GM21529 (cell line): ENCODE measurements around the gene PTGS2.

Experiments
- ATAC-seq: cut with Tn5 transposase; IDR thresholded peaks from one replicate; pipeline ENCODE4 v1.9.1; 2021; ENCODE audit not compliant: unreplicated experiment

Gene PTGS2

DNA sequence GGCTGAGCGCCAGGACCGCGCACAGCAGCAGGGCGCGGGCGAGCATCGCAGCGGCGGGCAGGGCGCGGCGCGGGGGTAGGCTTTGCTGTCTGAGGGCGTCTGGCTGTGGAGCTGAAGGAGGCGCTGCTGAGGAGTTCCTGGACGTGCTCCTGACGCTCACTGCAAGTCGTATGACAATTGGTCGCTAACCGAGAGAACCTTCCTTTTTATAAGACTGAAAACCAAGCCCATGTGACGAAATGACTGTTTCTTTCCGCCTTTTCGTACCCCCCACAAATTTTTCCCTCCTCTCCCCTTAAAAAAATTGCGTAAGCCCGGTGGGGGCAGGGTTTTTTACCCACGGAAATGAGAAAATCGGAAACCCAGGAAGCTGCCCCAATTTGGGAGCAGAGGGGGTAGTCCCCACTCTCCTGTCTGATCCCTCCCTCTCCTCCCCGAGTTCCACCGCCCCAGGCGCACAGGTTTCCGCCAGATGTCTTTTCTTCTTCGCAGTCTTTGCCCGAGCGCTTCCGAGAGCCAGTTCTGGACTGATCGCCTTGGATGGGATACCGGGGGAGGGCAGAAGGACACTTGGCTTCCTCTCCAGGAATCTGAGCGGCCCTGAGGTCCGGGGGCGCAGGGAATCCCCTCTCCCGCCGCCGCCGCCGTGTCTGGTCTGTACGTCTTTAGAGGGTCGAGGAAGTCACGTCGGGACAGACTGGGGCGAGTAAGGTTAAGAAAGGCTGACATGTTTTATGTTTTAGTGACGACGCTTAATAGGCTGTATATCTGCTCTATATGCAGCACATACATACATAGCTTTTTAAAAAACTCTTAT lies at the start of gene PTGS2:
Gene PTGS2, minus strand, starts transcription at position 179 of the 817 bp plus-strand sequence. Its CDS starts 133 bp downstream, at position 46.
- peak; percentile 92 for ATAC-seq

DNA sequence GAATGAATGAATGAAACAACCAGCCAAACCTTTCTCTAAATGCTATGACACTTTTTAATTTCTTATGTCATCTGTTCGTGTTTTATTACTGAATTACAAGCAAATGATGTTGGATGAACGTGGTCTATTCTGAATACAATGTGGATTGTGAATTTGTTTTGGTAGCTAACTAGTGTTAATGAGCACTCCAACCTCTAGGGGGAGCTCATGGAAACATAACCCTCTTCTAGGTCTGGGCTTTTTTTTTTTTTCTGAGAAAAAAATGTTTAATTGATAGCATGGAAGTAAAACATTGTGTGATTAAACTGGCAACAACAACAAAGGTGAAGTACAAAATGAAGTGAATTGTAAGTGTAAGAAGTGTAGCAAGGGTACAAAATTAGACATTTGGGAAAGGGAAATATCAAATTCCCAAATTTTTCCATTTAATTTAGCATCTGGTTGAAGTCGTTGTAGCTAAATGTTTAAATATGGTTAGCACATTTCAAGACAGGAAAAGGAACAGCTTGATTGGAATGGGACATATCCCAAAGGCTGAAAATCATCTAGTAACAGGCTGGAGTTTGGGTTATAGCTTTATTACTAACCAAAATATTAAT lies 42.6 kb upstream of the PTGS2 start:
- ATAC-seq: peak; percentile 82

DNA sequence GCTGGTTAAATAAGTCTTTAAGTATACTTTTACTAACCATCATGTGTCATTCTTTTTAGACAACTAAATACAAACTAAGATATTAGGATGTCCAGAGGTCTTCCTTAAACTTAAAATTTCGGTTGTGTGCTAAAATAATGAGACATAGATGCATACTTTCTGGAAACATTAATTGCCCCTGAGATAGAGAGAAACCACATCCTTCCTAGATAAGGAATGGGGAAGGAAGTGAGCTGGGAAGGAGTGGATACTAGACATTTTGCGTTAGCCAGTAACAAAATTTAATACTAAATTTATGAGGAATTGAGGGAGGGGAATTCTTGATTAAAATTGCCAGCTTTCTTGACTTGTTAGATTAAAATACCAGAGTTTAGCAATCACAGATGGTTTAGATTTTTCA lies 37.1 kb upstream of the PTGS2 start:
- no peak for ATAC-seq

DNA sequence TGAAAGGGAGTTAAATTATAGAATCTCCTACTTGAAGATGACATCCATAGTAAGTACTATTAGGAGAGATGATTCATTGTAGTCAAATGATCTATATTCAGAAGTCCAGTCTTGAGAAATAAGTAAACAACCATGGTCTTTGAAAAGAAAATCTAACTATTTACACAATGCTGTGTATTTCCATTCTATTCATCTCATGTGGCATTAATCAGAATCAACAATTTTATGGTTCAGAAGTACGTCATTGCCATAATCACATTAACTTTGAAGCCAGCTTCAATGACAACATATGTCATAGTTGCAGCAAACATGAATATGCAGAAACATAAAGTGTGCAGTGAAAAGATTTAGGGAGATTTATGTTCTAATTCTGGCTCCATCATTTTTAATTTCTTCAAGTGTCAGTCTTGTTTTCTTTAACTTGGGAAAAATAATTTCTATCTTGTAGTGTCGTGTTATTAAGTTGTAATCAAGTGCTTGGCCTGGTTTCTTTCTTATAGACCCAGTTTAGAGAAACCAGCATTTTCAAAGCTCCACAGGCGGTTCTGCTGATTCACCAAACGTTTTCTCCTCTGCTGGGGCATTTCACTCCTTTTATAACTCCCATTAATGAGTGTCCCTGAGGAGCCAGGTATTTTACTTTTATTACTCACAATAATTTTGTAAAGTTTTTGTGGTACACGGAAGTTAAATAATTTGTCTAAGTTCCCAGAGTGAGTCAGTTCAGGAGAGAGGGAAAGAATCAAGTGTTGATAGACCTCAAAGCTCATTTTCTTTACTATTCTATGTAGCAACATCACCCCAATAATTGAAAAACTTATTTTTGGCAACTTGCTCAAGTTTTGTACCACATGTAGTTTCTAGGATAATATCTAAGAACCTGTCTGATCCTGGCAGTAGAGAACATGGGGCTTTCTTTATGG lies 35.9 kb upstream of the PTGS2 start:
- ATAC-seq: no peak

DNA sequence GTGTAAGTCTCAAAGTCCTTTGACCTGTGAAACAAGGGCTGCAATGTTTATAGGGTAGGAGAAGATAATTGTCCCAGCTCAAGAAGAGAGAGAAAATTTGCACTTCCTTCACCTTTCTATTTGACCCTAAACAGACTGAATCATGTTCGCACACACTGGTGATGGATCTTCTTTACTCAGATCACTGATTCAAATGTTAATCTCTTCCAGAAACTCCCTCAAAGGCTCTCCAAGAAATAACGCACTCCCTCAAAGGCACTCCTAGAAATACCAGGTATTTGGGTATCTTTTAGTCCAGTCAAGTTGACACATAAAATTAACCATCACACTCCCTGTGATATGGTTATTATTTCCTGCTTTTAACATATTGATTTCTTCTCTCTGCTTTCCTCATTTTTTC lies 30.5 kb upstream of the PTGS2 start:
- no peak for ATAC-seq

DNA sequence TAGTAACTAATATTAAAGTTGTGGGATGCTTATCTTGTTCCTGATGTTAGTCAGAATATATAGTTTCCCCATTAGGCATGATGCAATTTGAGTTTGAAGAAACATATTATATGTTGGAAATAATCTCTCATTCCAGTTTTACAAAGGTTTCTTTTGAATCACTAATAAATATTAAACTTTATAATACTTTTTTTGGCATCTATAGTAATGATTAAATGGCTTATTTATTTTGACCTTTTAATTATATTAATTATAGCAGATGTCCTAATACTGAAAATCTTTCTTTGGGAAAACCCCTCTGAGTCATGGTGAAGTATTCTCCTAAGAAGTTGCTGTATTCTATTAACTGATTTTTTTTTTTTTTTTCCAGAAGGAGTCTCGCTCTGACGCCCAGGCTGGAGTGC lies 28.5 kb upstream of the PTGS2 start:
- ATAC-seq: no peak

DNA sequence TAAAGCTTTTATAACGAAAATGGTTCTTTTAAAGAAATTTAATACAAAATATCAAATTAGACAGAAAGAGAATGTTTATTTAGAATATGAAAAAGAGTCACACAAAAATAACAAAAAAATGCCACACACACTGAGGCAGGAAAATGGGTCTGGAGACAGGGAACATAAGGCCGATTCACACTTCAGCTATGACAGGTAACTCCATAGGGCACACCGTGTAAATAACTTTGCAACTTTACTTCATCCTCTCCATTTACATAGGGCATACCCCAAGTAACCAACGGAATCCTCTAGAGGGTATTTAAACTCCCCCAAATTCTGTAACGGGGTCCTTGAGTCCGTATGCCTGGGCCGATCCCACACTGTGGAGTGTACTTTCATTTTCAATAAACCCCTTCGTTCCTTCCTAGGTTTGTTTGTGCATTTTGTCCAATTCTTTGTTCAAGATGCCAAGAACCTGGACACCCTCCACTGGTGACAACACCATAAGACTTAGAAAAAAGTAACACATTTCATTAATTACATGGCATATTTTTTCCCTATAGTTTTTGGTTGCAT lies 23.1 kb upstream of the PTGS2 start:
- no peak for ATAC-seq

DNA sequence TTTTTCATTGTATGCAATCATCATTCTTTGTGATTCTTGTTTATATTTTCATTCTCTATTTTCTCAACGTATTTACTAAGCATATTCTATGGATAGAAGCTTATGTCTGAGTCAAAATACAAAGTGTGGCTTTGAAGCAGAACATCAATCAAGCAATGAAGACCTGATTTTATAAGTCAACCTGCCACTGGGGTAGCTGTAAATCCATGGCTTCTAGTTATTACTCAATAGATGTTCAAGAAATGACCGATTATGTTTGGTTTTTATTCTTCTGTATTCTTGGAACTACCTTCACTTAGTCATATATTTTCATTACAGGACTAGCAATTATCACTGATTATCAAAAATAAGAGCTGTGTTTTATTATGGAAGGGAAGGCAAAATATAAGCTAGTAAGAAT lies 20.5 kb upstream of the PTGS2 start:
- ATAC-seq: no peak

DNA sequence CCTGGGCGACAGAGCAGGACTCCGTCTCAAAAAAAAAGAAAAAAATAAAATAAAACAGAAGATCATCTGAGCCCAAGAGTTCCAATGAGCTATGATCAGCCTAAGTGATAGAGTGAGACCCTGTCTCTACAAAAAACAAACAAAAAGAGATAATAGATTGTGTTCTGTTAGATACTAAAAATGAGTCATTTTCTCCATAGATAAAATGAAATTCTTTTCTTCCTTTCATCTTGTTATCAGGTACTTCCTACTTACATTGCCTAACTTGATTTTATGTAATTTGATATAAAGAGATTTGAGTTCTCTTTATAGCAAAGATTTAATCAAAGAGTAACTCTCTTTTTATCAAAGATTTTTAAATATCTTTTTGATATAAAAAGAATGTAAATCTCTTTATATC lies 19.3 kb upstream of the PTGS2 start:
- no peak for ATAC-seq

DNA sequence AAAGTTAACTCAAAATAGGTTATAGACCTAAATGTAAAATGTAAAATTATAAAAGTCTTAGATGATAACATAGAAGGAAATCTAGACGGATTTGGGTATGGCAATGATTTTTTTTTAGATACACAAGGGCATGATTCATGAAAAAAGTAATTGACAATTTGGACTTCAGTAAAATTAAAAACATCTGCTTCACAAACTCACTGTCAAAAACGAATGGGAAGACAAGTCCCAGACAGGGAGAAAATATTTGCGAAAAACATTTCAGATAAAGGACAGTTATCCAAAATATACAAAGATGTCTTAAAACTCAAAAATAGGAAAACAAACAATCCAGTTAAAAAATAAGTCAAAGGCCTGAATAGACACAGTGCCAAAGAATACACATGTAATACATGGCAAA lies 9.7 kb upstream of the PTGS2 start:
- no peak for ATAC-seq

DNA sequence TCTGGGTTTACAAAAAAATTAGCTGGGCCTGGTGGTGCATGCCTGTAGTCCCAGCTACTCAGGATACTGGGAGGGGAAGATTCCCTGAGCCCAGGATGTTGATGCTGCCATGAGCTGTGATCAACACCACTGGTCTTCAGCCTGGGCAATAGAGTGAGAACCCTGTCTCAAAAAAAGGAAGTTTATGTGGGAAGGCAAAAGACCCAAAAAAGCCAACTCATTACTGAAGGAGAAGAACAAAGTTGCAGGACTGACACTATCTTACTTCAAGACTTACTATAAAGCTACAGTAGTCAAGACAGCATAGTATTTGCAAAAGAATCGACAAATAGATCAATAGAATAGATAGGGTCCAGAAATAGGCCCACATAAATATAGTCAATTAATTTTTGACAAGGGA lies 9.2 kb upstream of the PTGS2 start:
- no peak for ATAC-seq

DNA sequence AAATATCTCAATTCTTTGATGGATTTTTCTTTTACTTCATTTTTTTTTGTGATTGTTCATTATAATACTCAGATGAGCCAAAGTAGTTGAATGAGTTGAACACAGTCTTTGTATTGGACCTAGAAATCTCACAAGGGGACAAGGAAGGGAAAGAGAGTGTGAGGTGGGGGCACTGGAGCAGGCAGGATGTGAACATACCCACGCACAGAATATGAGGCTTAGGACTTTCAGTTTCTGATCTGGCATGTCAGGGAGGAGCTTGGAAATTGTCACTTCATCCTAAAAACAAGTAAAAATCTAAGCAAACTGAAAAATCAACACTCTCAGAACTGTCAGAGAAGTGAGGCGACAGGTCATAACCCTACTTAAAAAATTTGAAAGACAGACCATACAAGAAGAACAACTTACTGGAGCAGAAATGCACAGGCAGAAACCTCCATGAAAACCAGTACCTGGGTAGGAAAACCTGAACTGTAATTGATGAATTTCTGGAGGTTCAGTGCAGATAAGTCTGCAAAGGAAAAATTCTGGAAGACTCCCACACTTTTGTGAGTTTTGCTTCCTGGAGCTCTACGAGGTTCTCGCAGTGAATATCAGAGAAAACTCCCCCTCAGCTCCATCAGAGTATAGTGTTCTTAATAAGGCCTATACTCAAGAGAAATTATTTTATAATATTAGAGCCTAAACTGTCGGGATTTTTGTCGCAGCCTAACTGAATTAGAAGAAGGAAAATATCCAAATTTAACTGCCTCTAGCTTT lies 3.6 kb upstream of the PTGS2 start:
- ATAC-seq: peak; percentile 47

DNA sequence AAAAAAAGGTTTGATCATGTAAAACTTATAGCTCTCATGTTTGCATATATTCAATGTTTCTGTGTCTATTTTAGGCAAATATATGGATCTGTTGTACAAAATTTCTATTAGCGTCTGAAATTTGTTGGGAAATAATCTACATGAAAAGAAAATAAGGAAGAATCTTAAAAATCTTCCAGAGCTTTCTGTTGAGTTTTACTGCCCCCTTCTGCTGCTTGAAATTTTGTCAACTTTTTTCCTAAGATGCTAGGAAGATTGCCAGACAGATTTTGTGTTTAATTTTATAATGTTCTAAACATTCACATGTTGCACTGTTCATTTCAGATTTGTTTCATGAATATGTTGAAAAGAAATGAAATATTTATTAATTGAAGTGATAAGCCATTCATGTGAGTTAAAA lies 2.5 kb upstream of the PTGS2 start:
- no peak for ATAC-seq

DNA sequence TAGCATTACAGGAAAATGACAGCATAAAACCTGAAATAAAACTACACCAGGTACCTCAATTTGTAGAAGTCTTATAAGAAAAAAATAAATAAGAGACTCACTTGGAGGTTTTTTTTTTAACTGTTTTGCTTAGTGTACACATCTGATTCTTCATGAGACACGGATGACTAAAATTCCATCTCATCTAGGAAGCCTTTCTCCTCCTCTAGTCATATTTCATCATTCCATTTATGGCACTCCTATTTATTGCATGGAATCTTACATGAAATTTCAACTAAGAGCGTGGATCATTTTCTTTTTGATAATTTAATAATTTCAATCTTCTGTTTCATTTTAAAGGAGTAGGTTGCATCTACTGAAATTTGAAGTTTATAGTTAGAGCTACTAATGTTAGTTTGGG lies 1.6 kb upstream of the PTGS2 start:
- ATAC-seq: no peak

DNA sequence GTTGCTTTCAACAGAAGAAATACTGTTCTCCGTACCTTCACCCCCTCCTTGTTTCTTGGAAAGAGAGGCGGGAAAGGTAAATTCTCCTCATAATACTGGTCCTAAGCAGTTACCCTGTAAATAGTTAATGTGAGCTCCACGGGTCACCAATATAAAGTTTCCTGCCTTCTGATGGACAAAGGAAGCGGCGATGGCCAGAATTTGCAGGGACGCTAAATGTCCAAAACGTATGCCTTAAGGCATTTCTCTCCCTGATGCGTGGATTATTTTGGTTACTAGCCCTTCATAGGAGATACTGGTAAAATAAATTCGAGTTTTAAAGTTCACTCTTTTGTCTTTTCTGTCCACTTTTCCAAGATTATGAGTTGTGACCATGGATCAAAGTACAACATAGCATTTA lies 898 bp upstream of the PTGS2 start:
- no peak for ATAC-seq

DNA sequence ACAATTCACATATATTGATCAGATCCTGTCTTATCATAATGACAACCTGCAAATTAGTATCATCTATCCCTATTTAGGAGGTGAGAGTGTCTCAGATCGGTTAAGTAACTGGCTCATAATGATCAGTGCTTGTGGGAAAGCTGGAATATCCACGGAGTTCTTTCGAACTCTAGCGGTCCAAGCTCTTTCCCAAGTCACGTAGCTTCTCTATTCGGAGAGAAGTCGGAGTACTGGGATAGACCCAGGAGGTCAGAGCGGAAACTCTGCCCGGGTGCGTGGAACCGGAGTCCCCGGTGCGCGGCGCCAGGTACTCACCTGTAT lies 339 bp downstream of the PTGS2 start:
- no peak for ATAC-seq

DNA sequence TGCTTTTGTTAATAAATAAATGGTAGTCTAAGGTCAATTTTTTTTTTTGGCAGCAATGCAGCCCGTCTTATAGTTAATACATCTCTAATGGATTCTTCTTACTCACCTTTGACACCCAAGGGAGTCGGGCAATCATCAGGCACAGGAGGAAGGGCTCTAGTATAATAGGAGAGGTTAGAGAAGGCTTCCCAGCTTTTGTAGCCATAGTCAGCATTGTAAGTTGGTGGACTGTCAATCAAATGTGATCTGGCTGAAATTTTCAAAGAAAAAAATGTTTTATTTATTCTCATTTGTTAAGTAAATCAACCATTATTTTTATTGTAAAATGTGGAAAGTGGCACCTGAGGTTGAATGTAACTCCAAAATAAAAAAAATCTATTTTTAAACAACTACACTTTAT lies 2.1 kb downstream of the PTGS2 start:
- no peak for ATAC-seq

DNA sequence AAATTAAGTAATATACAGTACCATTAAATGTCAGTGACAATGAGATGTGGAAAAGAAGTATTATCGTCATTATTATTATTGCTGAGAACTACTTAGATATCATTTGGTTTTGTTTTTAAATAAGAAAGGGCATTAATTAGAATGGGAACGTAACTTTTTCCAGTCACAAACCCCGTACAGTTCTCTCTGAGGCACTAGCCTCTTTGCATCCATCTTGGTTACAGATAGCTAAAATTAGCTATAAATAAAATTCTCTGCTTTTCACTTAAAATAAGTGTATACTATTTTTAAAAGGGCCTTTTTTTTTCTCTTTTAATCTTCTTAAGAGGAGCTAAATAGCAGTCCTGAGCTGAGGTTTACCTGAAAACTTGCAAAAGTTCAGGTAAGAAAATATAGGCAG lies 7.6 kb downstream of the PTGS2 start:
- ATAC-seq: no peak

DNA sequence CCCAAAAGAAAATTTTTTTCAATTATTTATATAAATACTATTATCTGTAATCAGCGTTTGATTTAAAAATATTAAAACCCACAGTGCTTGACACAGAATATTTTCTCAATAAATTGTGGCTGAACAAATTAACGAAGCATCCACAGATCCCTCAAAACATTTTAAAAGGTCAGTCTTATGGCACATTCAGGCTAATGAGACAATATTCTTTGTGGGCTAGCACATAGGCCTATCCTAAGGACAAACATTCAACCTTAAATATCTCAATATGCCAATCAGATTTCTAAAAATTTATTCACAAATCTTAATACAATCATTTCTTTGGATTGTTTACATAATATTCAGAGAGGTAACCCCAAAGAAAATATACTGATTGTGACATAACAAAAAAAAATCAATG lies 8.1 kb downstream of the PTGS2 start:
- no peak for ATAC-seq

DNA sequence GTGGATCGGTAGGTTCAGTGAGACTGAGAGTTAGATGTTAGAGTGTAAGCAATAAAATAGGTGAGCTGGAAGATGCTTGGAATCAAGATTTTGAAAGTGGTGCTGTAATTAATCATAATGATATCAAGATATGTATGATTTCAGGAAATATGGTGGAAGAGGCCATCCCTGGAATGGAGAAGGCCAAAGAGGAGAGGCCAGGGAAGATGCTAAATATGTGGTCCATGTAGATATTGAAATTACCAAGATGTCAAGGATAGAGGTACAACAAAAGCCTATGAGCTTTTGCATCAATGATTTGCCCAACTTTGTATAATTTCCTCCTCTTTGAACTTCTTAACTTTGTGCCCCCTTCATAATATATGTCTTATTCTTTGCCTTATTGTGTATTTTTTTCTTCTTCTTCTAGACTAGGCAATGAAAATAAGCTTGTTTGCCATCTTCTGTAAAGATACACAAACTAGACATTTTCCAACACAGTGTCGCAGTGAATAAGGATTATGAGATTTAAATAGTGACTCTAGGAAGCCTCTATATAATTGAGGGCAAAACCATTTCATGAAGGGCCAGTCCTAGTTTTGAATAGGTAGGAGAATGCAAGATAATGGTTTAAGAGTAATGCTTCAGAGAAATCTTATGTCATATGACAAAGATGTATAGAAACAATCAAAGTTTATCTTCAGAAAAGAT lies 8.9 kb downstream of the PTGS2 start:
- no peak for ATAC-seq
